ENCODE data around the gene IRX5.

The IRX5 gene

DNA sequence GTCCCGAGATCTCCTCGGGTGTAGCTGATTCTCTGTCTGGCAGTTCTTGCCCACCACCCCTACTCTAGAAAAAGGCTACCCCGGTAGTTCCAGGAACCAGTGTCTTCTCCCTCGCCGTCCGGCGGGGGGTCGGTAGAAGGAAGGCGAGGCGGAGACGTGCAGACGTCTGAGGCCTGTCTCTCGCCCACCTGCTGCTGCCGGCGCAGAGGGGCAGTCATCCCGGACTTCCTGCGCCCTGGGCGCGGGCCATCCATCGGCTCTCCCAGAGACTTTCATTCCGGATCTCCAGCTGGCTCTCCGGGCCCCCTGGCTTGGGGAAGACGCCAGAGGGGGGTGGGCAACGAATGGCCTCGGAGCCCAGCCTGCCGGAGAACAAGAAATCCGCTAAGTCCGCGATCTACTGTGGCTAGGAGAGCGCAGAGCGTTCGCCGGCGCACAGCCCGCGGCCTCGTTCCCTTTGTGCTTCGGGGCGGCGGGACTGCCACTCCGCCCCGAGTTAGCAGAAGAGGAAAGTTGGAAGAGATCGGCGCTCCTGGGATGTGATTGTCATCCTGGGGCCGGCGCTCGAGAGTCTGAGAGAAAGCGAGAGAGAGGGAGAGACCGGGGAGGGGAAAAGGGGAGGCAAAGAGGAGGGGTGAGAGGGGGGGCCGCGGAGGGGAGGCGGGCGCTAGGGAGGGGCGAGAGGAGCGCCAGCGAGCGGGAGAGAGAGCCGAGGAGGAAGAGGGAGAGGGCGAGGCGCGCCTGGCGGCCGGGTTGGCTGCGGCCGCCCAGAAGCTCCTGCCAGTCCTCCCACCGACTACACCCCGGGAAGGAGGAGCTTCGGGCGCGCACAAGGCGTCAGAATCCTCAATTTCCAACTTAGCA, at the start of gene IRX5:
Gene IRX5 (plus strand): TSS at position 861 of the 864 bp plus-strand sequence. CDS start 334 bp downstream, outside the sequence.
- peak; percentile 84 for DNase-seq (ENCODE audit: low read depth)

DNA sequence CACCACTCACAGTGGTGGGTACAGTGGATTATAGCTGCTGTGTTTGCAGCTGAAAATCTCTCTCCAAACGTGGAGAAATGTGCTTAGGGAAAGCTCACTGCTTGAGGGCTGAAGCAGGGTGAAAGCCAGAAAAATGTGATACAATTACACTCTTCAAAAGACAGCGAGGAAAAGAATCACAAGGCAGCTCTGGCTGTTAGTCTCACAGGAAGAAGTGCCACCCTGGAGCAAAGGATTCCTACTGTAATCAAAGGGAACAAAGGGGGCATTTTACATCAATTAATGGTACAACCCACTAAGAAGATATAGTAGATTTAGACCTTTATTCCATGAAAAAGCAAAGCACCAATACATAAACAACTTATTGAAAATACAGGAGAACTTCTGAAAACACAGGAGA, 48.1 kb upstream of the IRX5 start:
- no peak for DNase-seq (ENCODE audit: low read depth)

- no peak for DNase-seq (ENCODE audit: low read depth)
These were observed 47.3 kb upstream of the IRX5 start for GRCh38 chr16:54883358-54883757.

DNA sequence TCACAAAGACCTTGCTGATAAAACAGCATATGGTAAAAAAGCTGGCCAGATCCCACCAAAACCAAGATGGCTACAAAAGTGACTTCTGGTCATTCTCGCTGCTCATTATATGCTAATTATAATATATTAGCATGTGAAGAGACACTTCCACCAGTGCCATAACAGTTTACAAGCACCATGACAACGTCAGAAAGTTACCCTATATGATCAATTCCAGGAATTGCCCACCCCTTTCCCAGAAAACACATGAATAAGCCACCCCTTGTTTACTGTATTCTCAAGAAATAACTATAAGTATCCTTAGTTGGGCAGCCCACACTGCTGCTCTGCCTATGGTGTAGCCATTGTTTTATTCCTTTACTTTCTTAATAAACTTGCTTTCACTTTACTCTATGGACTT, 44.6 kb upstream of the IRX5 start:
- DNase-seq (ENCODE audit: low read depth) = no peak

- DNase-seq (ENCODE audit: low read depth) = no peak
These were observed 40.3 kb upstream of the IRX5 start for GRCh38 chr16:54890381-54890780.

DNA sequence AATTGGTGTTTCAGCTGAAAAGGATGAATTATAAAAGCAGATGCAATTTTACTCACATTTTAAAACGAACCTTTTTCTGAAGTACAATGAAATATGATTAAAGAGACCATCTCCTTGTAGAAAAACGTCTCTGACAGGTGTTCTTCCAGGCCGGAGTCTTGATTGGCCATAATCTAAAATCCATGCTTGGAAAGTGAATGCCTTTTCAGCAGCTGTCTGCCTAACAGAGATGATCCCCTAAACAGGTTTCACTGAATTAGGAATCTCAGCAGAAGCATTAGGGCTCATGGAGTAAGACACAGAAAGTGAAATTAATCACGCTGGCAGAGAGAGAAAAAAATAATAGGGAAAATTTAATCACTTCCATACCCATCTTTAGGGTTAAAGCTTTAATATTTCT, 39.3 kb upstream of the IRX5 start:
- DNase-seq (ENCODE audit: low read depth) = no peak

DNA sequence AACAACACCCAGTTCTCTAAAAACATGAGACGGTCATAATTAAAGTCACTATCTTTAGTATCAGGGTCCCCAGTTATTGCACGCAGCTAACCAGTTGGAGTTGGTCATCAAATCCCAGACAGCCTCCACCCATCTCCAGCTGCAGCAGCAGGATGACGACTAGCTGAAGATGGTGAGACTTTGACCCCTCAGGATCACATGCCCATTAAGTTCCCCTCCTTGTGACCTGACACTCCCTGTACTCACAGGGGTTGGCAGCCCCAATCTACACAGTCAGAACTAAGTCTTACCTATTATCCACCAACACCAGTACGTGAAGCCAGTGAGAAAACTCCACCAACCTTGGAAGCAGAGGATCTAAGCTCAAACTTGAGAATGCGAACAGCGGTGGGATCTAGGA, 37.7 kb upstream of the IRX5 start:
- DNase-seq (ENCODE audit: low read depth) = no peak

GRCh38 chr16:54897930-54898329, 32.7 kb upstream of the IRX5 start:
- DNase-seq (ENCODE audit: low read depth) = no peak

DNA sequence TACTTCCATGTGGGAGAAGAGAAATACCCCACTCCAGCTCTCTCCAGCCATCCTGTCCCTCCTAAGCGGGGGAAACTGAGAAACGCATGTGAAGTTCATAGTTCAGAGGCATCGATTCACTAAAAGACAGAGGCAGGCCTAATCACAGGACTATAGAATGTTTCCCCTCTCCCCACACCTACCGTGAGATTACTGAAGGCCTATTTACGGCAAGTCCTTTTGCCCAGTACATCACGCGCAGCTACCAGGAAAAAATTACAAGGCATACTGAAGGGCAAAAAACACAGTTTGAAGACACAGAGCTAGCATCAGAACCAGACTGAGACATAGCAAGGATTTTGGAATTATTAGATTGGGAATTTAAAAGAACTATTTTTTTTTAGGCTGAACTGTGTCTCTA, 29.1 kb upstream of the IRX5 start:
- no peak for DNase-seq (ENCODE audit: low read depth)

DNA sequence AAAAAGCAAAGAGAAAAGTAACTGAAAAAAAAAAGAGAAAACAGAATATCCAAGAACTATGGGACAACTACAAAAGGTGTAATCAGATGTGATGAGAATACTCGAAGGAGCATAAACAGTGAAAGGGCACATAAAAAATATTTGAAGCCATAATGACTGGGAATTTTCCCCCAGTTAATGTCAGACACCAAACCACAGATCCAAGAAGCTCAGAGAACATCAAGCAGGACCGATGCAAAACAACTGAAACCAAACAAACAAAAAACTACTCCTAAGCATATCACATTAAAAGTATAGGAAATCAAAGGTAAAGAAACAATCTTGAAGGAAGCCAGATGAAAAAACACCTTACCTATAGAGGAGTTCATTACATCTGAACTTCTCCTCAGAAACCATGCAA, 27.6 kb upstream of the IRX5 start:
- DNase-seq (ENCODE audit: low read depth) = no peak

DNA sequence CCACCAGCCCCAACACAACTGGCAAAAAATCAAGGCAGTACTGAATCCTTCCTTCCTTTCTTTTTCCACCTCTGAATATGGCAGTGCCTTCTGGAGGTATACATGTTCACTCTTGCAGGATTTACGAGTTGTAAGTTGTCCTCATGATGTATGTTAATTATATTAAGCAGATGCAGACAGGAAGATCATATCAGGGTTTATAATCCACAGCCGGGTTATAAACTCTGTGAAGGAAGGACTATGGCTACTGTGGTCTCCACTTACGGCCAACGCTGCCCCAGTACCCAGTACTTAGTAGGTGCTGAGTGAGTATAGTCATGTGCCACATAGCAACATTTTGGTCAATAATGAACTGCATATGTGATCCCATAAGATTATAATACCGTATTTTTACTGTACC, 19.6 kb upstream of the IRX5 start:
- DNase-seq (ENCODE audit: low read depth) = no peak

DNA sequence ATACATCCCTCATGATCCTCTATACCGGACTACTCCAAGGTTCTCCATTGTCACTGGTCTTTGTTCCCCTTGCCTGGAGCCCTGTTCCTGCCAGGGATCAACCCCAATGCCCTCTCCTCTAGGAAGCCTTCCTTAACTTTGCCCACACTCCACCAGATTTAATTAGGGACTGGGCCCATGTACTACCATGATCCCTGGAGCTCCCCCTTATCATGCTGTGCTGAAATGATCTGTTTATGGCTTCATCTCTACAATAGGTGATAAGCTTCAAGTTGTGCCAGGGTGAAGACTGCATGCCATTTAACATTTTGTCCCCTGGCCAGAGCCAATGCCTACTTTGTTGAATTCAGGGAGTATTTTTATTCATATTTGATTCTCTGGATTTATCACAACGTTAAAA, 17.9 kb upstream of the IRX5 start:
- no peak for DNase-seq (ENCODE audit: low read depth)

DNA sequence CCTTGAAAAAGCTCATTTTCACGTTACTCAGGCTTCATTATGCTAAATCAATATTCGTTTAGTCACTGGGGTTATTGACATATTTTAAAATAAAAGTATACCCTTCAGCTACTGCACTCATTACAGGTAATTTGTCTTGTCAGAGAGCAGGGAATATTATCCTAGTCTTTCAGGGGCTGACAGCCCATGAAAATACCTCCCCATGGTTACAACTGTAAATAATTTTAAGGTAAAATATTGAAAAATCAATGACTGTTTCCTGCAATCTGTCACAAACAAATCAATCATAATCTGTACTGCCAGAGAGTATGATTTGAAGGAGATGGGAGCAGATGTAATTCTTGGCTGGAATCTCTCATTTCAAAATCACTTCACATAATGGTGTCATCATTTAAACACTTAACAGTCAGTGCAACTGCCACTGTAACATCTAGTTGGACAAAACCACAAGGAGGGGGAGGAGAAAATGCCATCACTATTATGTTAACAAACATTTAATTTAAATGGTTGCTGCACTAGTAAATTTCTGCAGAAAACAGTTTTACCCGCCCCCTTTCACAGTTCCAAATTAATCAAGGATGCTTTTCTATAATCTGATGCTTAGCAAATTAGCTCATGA, 9.3 kb upstream of the IRX5 start:
- no peak for DNase-seq (ENCODE audit: low read depth)

GRCh38 chr16:54923055-54923473, 7.6 kb upstream of the IRX5 start:
- DNase-seq (ENCODE audit: low read depth) = no peak

DNA sequence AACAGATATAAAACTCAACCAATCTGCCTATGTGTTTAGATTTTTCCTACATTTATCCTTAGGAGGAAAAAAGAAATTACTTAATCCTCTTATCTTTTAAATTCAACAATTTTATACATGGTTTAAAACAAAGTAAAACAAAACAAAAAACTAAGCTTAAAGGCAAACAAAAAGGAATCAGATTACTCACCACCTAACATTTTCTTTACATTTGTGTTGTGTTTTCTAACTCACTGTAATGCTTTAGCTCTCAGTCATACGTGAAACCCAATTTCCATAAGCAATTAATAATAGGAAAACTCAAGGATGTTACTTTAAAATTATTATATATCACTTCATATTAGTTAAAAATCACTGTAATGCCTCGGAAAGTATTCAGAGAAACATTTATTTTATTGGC, 6.7 kb upstream of the IRX5 start:
- DNase-seq (ENCODE audit: low read depth) = no peak

DNA sequence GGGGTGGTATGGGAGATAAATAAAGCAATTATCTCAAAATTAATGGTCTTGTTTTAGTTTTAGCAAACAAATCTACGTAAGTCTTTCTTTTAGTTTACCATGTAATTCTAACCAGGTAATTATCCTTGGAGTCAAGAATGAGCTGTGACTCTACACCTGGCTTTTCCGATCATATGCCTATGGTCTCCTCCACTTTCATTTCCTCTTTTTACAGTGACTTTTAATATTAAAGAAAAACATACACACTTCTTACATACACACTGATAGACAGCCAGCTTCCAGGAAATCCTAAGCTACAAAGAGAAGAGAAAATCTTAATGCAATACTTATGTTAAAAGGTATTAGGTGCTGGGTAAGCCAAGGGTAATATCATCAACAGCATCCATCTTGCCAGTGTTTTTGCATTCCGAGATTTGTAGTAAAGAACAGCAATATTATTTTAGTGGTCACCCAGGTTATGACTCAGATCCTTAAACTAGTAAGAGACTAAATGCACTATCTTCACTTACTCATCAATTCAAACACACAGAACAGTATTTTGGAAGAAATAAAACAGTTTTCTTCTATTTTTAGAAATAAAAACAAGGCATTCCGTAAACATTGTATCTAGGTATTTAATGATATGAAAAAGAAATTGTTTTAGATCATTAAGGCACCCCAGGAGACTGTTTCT, 4.4 kb upstream of the IRX5 start:
- DNase-seq (ENCODE audit: low read depth) = no peak

DNA sequence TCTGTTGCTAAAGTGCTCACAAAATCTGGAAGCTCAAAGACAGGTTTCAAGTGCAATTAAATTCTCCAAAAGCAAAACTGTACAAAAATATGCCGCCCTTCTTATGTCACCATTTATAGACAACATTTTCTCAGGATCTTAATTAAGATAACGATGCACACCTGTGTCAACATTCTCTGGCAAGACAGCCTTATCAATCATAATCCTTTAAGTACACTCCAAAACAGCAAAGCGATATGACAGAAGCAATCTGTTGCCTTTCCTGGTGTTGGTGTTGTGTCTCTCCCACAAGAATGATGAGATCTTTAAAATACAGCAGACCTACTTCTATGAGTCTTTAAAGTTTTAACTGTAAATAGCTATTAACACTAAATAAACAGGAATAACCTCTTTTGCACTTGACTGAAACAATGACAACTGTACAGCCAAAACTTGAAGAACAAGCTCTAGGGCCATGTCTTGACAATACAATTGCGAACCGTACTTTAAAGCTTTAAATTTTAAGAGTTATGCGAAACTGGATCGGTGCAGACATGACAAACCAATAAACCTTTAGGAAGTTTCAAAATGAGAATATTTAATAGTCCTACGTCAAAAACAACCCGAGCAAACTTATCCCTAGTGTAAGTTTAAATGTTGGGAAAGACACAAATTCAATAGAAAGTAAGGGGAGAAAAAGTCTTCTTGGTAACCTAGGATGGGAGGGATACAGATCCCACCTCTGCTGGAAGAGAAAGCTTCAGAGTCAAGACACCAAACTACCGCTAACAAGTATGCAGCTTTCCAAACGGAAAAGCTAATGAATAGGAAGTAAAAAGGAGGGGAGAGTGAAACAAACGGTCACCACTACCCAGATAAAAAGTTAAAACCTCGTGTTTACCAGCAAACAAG, 3.3 kb upstream of the IRX5 start:
- peak; percentile 27 for DNase-seq (ENCODE audit: low read depth)

DNA sequence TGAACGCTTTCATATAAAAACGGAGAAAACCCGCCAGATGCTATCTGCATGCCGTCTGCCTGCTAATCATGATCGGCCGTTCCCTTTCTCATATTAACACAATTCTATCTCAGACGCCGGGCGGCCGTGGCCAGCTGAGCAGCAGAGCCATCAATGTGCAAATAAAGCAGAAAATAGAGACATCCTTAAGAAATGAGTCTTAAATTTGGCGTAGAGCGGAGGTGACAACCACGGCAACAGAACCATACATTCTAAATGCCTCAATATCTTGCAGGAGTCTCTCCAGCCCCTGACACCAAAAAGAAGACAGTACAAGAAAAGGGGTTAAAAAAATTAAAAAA, 2.7 kb upstream of the IRX5 start:
- DNase-seq (ENCODE audit: low read depth) = no peak

- DNase-seq (ENCODE audit: low read depth) = peak; percentile 65
These were observed 2.1 kb upstream of the IRX5 start for GRCh38 chr16:54928411-54929089.

- peak; percentile 95 for DNase-seq (ENCODE audit: low read depth)
These were observed 1.3 kb upstream of the IRX5 start for GRCh38 chr16:54929090-54930004.

GRCh38 chr16:54930869-54931119, 129 bp downstream of the IRX5 start:
- no peak for DNase-seq (ENCODE audit: low read depth)

Data from CMK (cell line).